Retina (tissue), 1 donor: ENCODE results near the gene OXTR.
"Not testable (repeated sequence)": the region's sequence is repeated elsewhere in the genome, so short reads cannot be mapped to it uniquely, and the experiment has no call there.

Experiments used
- DNase-seq: peaks from one replicate; pipeline ENCODE4 v3.0.0-alpha.2; 2016

The OXTR gene

DNA sequence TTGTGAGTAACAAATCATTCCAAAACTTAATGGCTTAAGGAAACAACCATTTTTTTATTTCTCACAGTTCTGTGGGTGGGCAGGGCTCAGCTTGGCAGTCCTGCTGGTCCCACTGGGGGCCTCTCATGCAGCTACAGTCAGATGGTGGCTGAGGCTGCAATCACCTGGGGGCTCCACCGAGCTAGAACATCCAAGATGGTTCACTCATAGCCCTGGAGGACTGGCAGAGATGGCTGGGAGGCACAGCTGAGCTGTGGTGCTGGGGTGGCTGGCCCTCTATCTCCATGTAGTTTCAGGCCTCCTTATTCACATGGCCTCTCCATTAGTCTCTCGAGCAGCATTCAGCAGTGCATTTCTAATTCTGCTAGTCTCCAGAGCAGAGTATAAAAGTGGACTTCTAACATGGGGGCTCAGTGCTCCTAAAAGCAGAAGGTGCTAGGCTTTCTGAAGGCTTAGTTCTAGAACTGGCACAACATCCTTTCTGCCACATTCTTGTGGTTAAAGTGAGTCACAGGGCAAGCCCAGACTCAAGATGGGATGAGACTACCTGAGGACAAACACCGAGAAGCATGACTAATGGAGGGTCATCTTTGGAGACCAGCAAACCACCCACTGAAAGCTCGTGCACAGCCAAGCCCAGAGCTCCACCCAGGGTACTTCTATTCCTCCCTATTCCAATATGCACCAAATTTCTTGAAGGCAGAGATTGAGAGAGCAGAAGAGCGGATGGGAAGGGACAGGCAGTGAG is 29.5 kb downstream of the OXTR start:
- no peak for DNase-seq

DNA sequence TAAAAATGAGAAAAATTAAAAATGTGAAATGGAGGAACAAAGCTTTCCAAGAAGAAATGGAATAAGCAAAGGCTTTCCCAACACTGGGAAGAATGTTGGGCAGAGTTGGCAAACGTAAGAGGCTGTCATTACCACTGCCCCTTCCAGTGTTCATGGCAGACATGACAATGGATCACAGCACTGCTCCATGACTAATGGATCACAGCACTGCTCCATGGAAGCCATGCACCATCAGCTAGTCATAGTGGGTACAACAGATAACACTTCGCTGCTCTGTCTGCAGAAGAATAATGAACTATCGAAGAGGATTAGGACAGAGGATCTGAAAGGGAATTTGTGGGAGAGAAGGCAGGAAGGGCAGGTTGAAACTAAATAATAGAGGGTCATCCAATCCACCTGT is 30.8 kb downstream of the OXTR start:
- DNase-seq: no peak

DNA sequence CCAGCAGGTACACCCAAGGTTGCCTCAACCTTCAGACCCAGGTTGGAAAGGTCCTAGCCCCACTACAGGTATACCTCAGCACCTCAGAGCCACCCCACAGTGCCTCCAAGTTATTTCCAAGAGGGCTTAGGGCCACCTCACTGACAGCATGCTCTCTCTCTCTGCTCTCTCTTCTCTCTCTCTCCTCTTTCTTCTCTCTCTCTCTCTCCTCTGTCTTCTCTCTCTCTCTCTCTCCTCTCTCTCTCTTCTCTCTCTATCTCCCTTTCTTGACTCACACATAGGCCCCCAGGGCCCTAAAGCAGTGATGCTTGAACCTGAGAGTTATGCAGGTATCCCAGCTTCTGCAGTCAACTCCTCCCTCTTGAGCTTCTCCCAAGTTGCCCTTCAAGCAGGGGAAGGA is 31.6 kb downstream of the OXTR start:
- no peak for DNase-seq

DNA sequence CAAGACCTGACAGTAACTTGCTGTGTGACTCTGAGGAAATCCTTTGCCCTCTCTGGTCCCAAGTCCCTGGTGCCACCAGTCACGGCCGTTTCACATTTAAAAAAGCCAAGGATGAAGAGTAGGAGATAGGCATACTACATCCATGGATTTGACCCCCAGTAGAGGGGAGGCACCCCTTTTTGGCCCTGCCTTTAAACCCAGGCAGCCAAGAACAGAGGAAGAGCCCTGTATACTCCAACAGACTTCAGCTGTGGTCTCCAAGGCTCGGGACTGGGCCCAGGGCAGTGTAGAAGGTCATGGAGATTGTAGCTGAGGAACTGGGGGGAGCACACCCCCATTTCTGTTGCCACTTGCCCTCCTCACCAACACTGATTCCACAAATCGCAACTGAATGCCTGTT is 32.1 kb downstream of the OXTR start:
- no peak for DNase-seq

DNA sequence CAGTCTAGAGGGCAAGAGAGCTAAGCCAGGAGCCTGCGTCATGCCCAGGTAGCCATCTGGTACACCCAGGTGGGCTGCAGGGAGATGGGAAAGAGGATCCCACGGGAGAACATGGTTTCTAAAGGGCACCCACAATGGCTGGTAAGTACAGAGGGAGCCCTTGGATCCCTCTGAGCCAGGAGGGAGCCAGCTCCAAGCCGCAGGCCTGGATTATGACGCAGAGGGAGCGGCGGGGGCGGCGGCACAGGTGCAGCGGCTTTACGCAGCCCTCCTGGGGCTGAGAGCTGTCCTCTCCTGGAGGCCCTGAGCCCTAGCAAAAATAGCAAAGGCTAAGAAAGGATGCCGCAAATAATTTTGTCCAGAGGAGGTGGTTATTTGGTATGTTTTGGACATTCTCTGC is 33.0 kb downstream of the OXTR start:
- DNase-seq: no peak

DNA sequence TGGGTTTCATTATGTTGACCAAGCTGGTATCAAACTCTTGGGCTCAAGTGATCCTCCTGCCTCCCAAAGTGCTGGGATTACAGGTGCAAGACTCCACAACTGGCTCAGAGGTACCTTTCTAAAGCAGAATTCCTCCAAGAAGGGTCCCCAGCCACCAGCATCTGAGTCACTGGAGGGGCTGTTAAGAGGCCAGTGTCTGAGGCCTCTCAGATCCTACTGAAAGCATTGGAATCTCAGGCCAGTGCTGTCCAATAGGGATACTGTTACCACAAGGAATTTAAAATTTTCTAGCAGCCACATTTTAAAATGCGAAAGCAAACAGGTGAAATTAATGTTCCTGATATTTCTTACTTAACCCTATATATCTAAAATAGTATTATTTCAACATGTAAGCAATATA is 34.5 kb downstream of the OXTR start:
- no peak for DNase-seq

DNA sequence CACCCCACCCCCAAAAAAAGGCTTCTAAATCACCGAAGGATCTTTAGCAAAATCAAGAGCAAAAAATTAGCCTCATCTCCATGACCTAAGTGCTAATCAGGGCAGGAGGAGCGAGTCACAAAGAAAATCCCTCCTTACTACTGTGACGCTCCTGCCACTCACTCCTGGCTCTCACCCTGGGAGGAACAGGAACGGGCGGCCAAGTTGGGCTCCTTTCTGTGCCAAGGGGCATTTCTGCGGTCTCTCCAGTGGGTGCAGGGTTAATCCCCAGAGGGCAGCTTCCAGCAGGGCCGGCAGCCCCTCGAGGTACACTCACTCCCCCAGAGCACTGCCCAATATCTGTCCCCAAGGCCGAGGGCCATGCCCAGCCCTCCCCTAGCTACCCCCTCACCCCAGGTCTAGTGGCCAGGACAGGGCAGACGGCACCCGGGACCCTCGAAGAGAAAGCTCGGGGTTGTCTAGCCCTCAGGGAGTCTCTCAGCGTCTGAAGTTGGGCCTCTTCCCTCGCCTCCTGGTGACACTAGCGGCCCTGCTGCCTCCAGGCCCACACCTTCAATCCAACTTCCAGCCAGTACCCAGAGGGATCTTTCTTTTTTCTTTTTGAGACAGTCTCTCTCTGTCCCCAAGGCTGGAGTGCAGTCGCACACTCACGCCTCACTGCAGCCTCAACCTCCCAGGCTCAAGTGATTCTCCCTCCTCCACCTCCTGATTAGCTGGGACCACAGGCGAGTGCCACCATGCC is 35.1 kb downstream of the OXTR start:
- no peak for DNase-seq

DNA sequence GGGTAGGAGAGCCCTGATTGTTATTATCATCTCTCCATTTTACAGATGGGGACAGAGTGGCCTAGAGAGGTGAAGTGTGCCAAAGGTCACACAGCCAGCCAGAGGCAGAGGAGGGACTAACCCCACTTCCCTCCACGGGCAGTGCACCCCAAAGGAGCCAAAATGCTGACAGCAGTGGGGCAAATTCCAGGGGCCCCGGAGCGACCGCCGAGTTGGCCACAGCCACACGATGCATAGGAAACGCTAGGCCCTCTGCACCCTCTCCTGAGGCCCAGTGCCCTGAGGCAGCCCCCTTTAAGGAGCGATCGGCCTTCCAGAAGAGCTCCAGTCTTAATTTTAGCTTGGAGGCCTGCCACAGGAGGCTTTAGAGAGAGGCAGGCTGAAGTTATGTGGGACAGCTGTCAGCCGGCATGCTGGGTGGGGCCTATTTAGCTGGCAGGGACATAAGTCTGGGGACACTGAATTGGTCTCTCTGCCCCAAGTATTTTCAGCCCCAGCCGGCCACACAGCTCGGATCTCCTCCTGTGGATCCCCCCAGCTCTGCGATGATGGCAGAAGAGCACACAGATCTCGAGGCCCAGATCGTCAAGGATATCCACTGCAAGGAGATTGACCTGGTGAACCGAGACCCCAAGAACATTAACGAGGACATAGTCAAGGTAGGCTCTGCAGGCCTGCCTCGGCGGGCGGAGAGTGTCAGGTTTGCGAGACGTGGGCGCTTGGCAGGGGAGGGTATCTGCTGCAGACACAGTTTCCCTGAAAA is 35.9 kb downstream of the OXTR start, which contains the start of gene CAV3:
TSS of gene CAV3 (plus strand) at position 471 of the 763 bp plus-strand sequence. CDS start at position 546, 75 bp downstream.
- no peak for DNase-seq

DNA sequence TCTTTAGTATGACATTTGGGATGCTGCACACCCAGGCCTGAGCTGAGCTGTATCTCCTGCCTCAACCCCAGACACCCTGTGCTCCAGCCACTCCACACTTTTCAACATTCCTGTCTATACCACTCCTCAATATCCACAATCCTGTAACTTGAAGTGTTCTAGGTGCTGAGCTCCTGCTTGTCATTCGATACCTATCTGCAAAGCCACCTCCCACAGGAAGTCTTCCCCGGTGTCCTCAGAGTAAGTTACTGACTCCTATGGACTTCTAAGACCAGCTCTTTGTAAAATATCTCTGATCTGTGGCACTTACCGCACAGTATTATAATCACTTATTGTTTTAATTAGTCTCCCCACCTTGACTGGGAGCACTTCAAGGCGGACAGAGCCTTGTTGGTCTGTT is 37.0 kb downstream of the OXTR start:
- no peak for DNase-seq

DNA sequence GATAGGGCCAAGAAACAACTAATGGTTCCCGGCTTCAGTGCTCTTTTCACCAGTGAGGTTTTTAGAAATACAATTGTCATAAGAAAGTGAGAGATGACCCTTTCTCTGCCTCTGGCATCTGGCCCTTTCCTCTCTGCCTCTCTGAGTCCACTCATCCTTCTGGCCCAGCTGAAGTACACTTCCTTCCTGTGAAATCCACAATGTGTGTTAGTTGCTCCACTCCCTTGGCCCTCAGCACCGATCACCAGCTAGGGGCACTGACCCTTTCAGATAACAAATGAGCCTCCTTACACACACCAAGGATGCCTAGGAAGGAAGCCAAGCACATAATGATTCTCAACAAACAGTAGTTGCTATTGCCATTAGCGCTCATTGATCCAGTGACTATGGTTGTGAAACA is 38.8 kb downstream of the OXTR start:
- no peak for DNase-seq

DNA sequence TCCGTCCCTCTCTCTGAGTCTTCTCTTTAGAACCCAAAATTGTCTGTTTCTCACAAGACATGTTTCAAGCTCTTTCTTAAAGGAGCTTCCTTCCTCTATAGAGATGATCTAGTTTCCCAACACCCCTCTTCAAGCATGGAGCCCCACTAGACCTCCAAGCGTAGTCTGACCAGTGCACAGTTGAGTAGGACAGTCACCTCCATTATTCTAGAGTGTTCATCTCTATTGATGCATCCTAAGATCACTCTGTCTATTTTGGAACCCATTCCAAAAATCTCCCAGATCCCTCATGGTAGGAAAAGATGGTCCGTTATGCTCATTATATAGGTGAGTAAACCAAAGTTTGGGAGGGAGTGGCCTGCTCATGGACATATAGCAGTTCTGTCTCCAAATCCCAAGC is 39.9 kb downstream of the OXTR start:
- DNase-seq: no peak

DNA sequence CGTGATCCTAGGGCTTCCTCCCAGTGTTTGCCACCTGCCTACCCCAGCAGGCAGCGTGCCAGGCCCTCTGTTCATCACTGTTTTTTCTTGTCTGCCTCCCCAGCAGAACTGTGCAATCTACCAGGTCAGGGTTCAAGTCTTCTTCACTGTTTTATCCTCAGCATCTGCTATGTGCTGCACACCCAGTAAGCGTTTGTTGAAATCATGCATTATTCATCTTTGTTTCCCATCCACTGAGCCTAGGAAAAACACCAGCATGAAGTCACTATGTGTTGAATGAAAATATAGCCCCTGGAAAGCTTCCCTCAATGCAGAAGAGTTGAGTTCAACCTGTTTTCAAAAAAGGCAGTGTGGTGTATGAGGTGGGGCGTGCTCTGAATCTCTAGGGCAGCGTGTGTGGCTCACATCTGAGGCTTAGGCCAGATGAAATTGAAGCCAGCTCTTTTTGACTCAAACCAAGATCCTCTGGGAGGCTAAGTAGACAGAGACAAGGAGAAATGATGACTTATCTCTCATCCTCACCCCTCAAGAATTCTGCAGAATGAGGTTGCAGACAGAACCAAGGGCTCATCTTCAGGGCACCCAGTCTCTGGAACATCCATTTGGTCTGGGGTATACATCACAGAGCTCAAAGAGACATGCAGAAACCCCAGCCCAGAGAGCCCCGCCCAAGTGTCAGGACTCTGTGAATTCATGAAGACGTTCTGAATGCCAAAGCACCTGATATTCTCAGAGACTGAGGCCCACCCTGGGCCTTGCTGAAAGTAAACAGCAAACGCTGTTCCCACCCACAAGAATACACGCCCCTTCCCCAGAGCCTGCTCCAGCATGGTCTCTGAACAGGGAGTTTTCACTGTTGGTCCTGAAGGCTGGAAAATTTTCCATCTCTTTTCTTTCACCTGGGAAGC is 41.6 kb downstream of the OXTR start:
- DNase-seq: no peak

DNA sequence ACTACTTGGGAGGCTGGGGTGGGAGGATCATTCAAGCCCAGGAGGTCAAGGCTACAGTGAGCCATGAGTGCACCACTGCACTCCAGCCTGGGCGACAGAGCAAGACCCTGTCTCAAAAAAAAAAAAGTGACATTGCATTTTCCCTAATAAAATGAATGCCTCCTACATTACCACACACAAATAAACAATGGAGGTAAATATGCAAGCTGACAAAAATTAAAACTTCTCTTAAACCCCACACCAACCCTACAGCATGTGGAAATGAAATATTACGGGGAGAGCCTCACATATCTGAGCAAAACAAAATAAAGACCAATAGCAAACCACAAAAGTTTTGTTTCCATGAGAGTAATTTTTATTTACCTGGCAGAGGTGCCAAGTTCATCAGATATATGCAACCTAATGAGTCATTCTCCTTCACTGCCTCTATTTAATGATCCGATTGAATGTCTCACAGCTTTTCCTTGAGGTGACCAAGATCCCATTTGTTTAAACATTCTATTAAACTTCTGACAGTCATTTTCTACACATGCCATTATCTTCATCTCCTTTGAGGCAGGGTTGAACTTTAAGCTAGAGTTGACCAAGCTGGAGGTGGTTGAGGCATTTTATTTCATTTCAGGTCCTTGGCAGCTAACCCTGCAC is 45.2 kb downstream of the OXTR start:
- DNase-seq: no peak

DNA sequence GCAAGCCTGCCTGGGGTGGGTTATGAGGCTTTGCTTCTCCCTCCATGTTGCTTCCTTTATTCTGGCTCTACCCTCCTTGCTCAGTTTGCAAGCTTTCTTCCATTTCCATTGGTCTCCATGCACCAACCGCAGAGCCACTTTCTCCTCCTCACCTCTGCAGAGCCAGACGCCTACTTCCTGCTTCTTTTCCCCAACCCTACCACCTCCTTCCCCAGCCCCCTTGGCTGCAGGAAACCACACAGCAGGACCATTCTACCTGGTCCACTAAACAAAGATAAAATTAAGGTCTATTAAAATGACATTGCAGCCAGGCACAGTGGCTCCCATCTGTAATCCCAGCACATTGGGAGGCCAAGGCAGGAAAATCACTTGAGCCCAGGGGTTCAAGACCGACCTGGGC is 45.8 kb downstream of the OXTR start:
- no peak for DNase-seq

DNA sequence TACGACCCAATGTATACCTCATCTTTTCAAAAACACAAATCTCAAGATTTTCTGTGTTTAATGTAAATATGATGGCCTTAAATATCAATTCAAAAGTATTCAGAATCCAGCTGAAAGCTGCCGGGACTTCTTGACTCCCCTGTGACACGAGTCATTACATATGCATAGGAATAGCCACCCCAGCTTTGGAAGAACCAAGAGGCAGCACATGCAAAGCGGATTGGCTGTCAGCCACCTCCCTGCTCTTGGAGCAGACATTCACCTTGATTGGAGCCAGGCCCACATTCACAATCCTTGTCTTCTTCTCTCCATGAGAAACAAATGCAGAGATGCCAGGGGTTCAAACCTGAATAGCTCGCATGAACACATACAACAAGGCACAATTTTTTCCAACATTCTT is 46.6 kb downstream of the OXTR start:
- DNase-seq: no peak

DNA sequence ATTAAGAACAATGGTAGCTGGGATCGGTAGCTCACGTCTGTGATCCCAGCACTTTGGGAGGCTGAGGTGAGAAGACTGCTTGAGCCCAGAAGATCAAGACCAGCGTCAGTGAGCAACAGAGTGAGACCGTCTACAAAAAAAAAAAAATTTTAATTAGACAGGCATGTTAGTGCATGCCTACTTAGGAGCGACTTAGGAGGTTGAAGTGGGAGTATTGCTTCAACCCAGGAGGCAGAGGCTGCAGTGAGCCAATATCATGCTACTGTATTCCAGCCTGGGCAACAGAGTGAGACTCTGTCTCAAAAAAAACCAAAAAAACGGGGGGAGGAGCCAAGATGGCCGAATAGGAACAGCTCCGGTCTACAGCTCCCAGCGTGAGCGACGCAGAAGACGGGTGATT is 53.7 kb downstream of the OXTR start:
- DNase-seq: not testable (repeated sequence)

DNA sequence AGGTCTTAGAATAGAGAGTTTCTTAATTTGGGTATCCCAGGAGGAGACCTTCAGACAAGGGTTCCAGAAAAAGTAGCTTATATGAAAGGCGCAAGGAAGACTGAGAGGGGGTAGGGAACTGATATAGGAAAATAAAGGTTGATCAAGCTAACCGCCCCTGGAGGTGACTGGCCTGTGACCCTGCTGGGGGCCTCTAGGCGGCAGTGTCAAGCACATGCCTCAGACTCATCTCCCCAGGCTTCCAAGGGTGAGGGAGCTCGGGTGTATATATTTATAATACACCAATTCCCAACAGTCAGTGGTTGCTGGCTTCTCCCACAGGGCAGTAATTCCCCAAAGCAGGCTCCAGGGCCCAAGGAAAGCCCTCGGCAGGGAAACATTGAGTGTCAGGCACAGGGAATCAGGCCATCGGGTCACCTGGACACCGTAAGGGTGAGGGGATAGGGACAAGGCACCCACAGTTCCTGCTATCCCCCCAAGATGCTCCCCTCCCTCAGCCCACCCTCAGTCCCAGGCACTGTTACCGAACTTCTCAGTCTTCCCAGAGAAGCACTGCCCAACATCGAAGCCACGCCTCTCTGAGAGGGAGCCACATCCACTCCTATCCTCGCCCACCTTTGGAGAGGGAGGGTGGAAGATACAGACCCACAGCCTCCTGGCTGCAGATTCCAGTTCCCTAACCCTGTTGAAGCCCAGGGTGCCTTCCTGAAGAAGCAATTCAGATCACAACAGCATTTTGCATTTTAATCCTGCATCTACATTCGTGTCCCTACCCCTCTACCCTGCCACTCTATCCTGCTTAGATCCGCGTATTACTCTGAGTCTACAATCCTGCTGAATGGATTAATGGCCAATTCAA is 55.3 kb downstream of the OXTR start:
- DNase-seq: no peak

DNA sequence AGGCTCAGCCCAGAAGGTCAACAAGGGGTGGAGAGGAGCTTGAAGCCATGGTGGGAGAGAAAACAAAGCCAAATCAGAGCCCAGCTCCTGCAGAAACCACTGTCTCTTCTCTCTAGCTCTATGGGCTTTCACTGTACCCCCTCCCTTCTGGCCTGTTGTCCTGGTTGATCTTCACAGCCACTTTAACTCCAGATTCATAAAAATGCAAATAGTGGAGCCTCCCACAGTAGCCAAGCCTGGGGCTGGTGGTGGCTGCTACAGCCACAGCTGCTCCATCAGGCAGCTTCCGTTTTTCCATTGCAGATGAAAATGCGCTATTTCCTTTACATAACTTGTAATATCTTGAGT is 56.5 kb downstream of the OXTR start:
- no peak for DNase-seq

DNA sequence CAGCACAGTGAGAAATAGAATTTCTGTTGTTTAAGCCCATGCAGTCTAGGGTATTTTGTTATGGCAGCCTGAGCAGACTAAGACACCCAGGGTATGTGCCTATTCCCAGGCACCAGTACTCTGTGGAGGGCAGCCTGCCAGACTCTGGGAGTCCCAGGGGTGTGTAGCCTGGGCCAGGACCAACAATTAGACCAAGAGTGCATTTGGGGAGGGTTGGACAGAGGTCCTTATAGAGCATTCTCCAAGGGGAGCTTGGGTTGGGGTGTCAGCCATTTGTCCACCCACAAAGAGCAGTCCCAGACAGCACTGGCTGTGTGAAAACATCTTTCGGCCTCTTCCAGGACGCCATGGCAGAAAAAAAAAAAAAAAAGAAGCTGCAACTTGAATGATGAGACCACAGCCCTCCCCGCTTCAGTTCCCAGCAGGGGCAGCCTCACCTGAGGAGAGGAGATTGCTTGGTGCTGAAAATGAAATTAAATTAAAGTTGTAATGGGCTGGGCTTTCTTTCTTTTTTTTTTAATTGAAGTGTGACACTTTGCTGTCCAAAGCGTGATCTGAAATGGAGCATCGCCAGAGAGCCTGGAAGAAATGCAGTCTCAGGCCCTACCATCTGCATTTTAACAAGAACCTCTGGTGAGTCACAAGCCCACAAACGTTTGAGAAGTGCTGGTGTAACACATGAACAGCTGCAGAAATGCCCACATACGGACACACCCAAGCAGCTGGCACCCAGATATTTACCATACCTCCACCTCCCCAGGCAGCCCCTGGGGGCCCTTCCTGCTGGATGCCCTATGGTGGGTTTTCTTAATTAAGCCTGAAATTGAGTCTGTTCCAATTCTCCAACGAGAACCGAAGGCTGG is 57.1 kb downstream of the OXTR start:
- DNase-seq: no peak

DNA sequence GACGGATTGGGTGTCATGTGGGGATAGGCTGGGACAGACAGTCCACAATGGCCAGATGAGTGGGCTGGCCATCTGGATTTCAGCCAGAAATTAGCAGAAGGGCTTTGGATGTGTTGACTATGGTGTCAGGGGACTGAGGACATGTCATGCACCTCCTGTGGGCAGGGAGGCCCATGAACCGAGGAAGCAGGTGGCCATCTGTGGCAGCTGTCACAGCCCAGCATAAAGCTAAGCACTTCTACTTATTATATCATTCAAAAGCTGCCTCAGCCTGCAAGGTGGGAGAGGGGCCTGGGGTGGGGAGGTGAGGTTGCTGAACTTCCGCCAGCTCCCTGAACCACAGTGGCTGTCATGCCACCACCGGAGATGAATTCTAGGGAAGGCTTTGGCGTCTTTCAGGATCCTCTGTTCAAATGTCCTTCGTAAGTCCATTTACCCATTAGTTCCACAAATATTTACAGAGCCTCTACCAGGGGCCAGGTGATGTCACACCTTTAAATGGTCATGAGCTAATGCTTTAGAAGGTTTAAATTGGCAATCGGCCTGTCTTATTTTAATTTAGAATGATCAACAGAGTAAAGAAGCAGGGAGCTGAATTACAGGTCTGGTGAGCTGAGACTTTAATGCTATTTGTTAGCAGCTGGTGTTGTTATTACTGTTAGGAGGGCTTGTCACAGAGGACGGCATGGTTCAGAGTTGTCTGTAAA is 59.5 kb downstream of the OXTR start:
- no peak for DNase-seq
